ENCODE data around the gene MFSD11. TPM values are rescaled to one million over a fixed set of nuclear protein-coding genes. Genes with fewer than 3 reads are reported as not detected.

MFSD11 gene
- total RNA-seq = 25.9 and 38.9 TPM in 2 replicates

GRCh38 chr17:76737676-76738467 lies at the start of gene MFSD11:
MFSD11 (plus strand) TSS chr17:76738119; CDS start chr17:76738353, 234 bp downstream.

DNA sequence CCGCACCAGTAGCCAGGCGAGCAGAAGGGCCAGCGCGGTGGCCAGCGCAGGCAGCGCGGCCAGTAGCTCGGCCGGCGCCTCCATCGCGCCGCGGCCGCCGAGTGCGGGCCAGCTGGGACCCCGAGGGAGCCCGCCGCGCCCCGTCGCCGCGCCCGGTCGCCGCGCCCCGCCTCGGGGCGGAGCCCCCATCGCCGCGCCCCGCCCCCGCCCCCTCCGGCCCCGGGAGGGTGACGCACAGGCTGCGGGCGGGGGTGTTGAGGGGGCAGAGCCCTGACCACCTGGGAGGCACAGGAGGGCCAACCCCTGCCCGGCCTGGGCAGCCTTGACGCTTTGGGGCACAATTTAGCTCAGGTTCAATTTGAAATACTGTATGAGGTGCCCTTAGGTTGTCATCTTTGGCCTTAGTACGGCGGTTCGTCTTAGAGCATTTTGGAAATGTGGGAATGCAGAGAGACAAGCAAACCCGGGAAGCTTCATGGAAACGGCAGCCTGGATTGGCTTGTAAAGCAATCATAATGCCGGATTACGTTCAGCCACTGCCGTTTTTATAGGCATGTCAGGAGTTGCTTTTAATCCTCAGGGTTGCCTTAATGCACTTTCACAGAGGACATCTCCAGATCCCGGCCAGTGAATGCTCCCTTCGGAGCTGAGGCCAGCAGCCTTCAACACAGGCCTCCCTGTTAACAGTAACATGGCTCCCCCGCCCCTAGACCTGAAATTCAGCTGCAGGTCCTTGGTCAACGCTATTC lies 26.9 kb upstream of the MFSD11 start, which contains the start of gene MXRA7:
TSS of gene MXRA7 (minus strand) at position 103 of the 749 bp plus-strand sequence. CDS start at position 84, 19 bp downstream.

DNA sequence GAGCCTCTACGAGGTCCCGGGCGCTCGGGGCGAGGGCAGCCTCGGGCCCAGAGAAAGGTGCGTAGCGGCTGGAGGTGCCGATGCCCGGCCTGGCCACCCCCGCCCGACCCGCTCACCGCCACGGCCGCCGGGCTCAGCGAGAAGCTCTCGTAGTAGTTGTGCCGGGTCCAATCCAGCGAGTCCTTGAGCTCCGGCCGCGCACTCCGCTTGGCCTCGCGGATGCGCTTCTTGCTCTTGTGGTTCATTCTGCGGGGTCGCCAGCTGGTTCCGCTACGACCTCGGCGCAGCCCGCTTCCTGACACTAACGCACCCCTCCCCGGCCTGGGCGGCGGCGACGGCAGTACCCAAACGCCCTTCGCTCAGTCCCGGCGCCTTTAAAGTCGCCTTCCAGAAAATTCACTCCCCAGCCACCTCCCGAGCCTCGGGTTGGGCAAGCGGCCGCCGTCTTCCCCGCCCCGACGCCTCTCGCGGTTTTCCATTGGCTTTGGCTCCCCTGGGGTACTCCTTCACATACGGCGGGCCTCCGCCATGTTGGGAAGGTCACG lies 11.6 kb upstream of the MFSD11 start, which contains the start of gene JMJD6:
TSS of gene JMJD6 (minus strand) at position 376 of the 545 bp plus-strand sequence. CDS start at position 245, 131 bp downstream.

GRCh38 chr17:76726776-76727718 lies 10.9 kb upstream of the MFSD11 start, which contains the start of gene METTL23:
METTL23 (plus strand) TSS chr17:76726839; CDS start chr17:76729711, 2,872 bp downstream.

GRCh38 chr17:76737082-76737675 lies 740 bp upstream of the MFSD11 start, which contains the start of gene SRSF2:
SRSF2 (minus strand) TSS chr17:76737331; CDS start chr17:76737160, 171 bp downstream.

Other genes starting within 250 kb of the MFSD11 start
- gene RHBDF2, start 236.7 kb upstream of the MFSD11 start, total RNA-seq = 9.5 and 33.7 TPM in 2 replicates
- 5.9 and 7.1 TPM in 2 replicates for gene CYGB, start 200.4 kb upstream of the MFSD11 start, total RNA-seq
- 1.2 and 1.5 TPM in 2 replicates for gene PRCD, start 198.1 kb upstream of the MFSD11 start, total RNA-seq
- gene ST6GALNAC2, start 152.3 kb upstream of the MFSD11 start, total RNA-seq = 0.55 TPM in 1 of 2 replicates, not detected in the other
- not detected in 2 replicates for gene ST6GALNAC1, start 94.4 kb upstream of the MFSD11 start, total RNA-seq
- gene MXRA7, start 27.2 kb upstream of the MFSD11 start, total RNA-seq = 269 and 308 TPM in 2 replicates
- gene JMJD6, start 11.5 kb upstream of the MFSD11 start, total RNA-seq = 23.8 and 40.9 TPM in 2 replicates
- gene METTL23, start 11.3 kb upstream of the MFSD11 start, total RNA-seq = 21.0 and 24.9 TPM in 2 replicates
- 75.4 and 207 TPM in 2 replicates for gene SRSF2, start 788 bp upstream of the MFSD11 start, total RNA-seq
- gene MGAT5B, start 130.3 kb downstream of the MFSD11 start, total RNA-seq = 0.89 and 1.4 TPM in 2 replicates